ENCODE data around the gene REELD1.

Gene REELD1

DNA sequence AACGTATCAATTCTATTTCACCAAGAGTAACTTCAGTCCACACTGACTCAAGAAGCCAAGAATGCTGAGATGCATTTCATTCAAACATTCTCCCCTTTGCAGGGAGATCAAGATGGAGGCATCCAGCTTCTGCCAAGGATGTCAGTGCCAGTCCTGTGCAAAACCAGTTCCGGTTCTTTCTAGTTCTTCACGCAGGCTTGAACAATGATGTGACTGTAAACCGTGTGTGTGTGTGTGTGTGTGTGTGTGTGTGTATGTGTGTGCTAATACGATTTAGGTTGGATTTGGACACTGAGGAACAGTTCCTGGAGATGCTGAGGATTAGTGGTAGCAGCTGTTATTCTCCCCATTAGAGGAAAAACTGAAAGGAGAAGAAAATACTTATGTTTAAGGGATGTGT lies at the start of gene REELD1:
Gene REELD1 (plus strand): TSS at position 301 of the 400 bp plus-strand sequence. CDS start 2,415 bp downstream, outside the sequence.
- DNase-seq (ENCODE audit: low spot score) = no peak

DNA sequence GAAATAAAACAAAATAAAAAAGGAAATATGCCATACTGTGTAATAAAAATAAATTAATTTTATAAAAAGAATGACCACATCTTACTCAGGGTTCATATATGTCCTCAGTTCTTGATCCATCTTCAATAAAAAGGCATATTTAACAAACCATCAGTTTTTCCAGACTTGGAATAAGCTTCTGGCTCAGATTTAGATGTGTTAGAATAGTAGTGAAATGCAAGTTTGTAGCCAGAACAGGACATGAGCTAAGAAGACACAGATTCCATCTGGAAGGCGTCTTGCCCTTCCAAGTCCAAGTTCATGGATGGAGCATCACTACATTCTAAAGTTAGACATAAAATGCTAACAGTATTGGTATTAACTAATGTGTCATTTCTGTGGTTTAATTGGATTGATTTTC lies 49.1 kb upstream of the REELD1 start:
- no peak for DNase-seq (ENCODE audit: low spot score)

DNA sequence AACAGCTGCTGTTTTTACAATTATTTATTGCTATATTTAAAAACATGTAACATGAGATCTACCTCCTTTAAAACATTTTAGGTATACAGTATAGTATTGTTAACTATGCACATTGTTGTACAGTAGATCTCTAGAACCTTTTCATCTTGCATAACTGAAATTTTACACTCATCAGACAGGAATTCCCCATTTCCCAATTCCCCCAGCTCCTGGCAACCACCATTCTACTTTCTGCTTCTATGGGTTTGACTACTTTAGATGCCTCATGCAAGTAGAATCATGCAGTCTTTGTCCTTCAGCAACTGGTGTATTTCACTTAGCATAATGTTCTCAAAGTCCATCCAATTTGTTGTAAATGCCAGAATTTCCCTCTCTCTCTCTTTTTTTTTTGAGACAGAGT lies 48.5 kb upstream of the REELD1 start:
- DNase-seq (ENCODE audit: low spot score) = no peak

DNA sequence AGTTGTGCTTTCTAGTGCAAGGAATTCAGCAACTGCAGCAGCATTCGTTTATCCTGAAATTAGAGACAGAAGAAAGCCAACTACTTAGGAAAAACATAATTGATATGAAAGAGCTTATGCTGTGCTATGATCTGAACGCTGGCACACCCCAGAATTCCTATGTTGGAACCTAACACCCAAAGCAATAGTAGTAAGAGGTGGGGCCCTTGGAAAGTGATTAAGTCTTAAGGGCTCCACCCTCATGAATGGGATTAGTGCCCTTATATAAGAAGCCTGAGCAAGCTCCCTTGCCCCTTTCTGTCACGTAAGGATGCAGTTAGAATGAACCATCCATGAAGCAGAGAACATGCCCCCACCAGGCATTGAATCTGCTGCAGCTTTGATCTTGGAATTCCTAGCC lies 44.2 kb upstream of the REELD1 start:
- DNase-seq (ENCODE audit: low spot score) = no peak

DNA sequence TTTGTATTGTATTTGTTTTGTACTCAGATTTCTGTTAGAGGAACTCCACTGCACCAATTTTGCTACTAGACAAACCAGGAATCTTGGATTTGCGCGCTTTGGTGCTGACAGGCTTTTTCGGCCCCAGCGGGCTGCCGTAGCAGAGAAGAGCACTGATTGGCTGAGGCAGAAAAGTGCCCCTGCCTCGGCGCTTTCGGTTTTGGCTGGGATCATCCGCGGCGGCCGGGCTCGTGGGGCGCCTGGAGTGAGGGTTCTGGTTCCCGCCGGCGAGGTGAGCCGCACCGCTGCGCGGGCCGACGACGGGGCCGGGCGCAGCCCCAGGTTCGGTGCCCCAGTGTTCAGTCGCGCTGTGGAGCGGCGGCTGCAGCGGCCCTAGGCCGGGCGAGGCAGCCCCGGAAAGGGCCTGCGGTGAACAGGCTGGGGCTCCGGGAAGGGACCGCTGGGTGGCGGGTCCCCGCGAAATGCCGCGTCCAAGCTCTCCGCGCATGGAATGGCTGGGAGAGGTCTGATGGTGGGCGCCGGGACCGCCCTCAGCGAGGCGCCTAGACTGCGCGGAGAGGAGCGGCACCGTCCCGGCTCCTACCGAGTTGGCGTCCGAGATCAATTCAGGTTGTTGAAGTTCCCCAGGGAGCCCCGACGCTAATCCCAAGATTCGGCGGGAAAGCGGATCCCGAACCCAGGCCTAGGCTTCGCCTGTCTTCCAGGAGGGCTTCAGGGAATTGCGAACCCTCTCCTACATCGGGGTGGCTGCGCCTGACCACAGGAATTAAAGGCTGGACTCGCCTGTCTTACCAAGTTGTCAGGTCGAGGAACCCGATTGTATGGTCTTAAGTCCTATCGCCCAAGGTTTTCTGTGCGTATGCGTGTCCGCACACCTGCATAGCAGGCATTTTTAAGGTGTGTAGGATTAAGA lies 38.5 kb upstream of the REELD1 start, which contains the start of gene LSM6:
Gene LSM6 (plus strand): TSS at position 178 of the 913 bp plus-strand sequence. CDS start 7,204 bp downstream, outside the sequence.
- DNase-seq (ENCODE audit: low spot score) = peak; percentile 93

DNA sequence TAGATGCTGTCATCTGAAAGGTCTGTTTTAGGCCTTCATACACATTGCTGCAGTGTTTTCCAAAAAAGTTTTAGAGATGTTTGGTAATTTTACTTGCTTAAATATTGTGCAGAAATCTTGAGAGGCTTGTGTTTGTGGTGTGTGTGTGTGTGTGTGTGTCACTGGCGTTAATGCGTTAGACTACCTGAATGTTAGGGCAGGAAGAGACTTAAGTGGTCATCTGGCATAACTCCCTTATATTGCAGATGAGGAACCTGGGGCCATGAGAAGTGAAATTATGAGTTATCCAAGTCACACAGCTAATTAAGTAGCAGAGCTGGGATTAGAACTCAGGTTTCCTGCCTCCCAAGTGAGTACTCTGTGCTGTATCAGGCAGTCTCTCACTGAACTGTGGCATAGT lies 37.4 kb upstream of the REELD1 start:
- DNase-seq (ENCODE audit: low spot score) = no peak

DNA sequence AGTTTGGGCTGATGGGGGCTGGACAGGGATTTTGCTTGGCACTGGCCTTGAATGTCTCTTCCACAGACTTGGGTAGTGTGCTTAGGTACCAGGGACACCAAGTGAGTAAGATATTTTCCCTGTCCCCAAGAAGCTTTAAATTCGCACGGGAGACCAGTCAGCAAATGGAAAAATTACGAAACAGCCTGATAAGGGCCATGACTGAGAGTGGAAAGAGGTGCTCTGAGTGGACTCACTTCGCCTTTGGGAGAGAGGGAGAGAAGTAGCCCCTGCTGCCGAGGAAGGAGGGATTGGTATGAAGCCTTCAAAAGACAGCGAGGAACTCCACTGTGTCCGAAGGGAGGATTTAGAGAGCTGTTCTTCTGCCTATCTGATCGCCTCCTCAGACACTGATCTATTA lies 36.2 kb upstream of the REELD1 start:
- no peak for DNase-seq (ENCODE audit: low spot score)

DNA sequence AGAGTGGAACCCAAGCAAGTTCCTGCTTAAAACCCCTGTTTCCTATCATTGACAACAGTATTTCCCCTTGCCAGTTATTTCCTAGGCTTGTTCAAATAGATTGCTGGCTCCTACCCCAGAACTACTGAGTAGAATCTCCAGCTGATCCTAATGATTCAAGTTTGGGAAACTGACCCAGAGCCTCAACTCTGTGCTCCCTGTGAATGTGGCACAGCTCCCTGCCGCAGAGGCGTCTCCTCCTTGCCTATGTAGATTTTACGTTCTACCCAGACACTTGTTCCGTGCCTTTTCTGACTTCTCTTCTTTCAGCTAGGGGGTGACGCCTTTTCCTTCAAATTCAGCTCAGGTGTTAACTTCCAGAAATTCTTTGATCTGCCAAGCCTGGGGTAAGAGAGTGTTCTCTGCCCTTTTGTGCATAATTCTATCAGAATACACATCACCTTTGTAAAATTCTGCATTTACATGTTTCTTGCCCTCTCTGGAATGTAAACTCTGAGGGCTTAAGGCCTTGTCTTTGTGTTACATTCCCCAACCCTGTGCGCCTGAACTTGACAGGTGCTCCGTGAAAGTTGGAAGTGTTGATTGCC lies 34.5 kb upstream of the REELD1 start:
- peak; percentile 19 for DNase-seq (ENCODE audit: low spot score)

DNA sequence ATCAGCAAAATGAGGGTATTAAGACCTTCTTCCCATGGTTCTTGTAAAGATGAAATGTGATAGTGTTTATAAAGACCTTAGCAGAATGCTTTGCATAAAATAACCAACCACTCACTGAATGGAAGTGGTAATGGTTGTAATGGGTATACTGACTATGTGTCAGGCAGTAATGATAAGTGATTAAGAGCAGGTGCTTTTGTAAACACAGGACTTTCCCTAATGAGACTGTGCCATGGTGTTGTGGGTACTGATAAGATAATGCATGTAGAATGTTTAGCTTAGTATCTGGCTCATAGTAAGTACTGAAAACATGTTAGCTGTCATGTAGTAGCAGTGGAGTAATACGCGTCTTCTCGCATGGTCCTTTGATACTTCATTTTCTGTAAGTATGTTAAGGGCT lies 31.9 kb upstream of the REELD1 start:
- no peak for DNase-seq (ENCODE audit: low spot score)

DNA sequence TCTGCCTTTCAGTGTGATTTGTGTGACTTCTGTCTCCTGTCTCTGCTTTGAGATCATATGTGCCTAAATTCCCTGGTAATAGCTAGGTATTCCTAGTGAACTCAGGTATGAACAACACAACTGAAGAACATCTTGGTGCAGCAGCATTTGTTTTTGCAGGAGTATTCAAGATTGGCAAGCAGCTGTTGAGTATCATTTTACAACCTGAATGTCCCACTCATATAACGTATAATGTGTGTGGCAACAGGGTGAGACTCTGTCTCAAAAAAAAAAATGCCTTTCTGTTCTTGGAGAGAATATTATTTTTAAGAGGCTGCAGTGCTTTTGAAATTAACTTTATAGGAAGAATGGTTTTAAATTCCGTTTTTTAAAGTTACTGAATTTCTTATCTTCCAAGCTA lies 31.1 kb upstream of the REELD1 start:
- DNase-seq (ENCODE audit: low spot score) = no peak

DNA sequence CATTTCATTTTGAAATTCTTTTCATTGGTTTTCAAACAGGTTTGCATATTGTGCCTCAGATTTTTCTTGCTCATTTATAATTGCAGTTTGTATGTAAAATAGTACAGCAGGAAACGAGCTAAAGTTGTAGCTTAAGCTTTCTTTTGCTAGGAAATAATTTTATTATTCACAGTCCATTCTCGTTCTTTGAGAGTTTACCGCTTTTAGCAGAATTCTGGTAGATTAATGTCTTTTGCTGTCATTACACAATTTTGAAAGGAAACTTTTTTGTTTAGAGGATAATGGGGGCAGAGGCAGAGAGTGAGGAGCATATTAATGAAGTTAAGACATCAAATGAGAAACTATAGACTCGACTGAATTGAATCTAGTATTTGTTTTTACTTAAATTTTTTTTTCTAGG lies 28.3 kb upstream of the REELD1 start:
- DNase-seq (ENCODE audit: low spot score) = no peak

DNA sequence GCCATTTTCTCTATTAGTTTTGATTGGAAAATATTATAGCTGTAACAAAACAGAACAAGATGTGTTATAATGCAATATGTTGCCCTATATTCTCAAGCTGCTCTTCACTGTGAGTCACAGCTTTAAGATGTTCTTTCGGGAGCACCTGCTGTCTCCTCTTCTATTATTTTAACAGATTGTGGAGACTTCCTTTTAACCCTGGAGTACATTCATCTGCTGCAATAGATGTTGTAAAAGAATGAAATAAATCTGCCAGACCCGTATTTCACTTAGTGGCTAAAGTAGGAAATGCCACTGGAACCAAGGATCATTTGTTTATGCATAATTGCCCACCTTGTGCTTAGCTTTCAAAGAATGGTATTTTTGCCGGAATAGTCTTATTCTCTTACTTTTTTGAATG lies 27.7 kb upstream of the REELD1 start:
- DNase-seq (ENCODE audit: low spot score) = peak; percentile 34

DNA sequence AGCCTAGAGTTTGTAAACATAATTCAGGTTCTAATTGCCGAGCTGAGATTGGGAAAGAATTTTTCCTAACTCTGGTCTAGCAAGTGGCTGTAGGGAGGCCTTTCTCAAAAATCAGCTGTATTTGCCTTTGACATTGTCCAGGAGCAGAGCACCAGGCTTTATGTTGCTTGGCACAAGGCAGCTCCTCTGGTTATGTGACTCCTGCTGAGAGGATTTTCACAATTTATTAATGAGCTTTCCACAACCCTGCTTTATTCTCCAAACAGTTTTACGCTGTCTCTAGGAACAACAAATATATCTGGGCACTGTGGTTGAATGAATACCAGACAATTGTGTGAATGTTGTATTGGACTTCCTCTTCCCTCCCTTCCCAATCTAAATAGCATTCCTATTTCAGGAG lies 23.9 kb upstream of the REELD1 start:
- no peak for DNase-seq (ENCODE audit: low spot score)

DNA sequence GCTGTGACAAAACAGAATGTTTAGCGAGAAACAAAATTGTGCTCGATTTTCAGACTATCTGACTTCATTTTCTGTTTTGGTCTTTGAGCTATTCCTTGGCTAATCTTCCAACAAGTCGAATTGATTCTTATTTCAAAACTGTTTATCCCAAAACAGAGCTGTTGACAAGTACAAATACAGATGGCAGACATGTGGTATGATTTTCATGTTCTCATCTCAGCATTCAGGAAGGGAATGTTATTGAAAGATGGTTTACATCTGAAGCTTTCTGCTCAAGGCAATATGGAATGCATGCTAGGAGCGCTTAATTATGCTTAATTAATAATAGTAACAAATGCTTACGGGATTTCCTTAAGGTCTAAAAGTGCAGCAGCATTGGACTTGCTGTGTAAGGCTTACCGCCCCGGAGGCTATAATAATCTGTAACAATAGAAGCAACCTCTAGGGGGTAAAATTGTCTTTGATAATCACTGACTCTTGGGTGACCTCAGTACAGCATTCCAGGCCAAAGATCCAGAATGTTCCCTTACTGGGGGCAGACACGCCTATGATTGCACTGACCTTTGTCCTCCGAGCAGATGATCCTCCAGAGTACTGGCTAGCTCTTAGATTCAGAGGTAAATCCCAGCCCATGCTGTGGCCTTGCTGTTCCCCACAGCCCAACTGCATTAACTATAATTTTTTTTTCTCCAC lies 22.4 kb upstream of the REELD1 start:
- DNase-seq (ENCODE audit: low spot score) = no peak

DNA sequence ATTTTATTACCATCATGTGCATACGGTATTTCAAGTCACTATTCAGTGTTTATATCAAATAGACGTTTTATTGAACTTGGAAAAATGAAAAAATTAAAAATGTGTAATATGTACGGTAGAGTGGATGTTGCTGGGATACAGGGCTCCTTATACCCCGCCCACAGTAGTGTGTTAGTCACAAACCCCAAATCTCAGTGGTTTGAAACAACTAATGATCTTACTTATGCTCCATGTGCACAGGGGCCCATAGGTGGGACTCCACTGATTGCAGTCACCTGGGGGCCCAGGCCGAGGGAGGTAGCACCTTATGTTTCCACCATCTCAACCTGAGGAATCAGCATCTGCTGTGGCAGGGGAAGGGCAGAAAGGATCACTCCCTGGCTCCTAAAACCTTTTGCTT lies 20.7 kb upstream of the REELD1 start:
- no peak for DNase-seq (ENCODE audit: low spot score)

DNA sequence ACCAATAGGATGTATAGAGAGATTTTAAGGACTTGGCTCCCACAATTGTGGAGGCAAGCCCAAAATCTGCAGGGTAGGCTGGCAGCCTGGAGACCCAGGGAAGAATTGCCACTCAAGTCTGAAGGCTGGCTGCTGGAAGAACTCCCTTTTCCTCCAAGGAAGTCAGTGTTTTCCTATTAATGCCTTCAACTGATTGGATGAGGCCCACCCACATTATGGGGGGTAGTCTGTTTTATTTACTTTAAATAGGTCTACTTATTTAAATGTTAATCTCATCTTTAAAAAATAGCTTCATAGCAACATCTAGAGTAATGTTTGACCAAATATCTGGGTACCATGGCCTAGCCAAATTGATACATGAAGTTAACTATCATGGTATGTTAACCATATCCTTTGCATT lies 20.1 kb upstream of the REELD1 start:
- DNase-seq (ENCODE audit: low spot score) = no peak

DNA sequence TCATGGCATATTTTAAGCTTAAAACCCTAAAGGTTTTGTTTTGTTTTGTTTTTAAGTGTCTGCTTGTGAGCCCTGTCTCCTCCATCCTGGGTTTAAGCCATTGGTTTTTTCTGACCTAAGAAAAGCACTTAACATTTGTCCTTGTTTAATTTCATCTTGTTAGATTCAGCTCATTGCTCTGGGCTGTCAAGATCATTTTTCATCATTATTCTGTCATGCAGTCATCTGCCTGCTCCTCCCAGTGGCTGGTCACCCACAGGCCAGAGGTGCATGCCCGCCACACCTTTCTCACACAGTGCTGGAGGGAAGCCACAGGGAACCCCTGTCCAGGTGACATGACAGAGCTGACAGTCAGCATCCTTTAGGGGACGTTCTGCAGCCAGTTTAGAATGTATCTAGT lies 11.7 kb upstream of the REELD1 start:
- no peak for DNase-seq (ENCODE audit: low spot score)

DNA sequence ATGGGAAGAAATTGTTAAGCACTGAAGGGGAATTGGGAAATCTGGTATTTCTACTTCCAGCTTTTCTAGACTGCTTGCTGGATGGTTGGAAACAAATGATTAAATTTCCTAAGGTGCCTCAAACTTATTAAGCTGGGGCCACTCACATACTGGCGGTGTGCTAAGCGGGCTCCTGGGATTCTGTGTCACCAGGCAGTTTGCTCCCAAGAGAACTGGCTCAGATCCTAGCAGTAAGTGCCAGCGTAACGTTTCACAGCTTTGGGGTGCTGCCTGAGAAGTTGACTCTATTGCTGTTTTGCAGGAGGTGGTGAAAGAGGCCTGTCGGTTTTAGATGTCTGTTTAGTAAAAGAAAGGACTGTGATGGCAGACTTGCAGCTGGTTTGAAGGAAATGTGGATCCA lies 6.9 kb upstream of the REELD1 start:
- DNase-seq (ENCODE audit: low spot score) = no peak

DNA sequence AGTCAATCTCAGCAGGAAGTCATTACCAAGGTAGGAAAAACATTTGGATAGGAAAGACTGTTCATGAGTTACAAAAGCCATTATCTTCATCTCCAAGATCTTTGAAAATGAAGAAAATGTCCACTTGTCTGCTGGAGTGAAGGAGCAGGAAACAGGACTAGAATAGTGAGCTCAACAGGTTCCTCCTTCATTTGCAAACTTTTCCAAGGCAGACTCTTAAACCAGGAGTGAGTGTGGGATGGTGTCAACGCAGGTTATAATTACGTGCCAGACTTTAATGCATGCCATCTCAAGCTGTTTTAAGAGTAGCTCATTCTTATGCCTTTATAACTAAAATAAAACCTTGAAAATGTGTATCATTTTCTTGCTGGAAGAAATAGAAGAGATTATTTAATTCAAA lies 3.4 kb upstream of the REELD1 start:
- DNase-seq (ENCODE audit: low spot score) = no peak

DNA sequence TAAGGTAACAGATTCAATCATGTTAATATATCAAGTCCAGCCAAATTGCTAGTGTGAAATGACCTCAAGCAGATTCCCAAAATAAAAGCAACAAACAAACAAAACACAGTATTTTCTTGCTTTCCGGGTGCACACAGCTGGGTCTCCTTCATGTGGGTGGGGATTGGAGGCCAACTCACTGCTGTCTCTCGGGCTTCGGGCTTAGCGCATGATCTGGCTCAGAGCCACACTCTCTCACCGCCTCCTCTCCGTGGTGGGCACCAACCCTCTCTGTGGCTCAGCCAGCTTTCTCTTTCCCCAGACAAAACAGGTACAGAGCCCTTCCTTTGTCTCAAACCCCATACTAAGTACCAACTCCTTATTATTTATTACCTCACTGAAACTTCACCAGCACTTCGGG lies 2.9 kb upstream of the REELD1 start:
- no peak for DNase-seq (ENCODE audit: low spot score)

DNA sequence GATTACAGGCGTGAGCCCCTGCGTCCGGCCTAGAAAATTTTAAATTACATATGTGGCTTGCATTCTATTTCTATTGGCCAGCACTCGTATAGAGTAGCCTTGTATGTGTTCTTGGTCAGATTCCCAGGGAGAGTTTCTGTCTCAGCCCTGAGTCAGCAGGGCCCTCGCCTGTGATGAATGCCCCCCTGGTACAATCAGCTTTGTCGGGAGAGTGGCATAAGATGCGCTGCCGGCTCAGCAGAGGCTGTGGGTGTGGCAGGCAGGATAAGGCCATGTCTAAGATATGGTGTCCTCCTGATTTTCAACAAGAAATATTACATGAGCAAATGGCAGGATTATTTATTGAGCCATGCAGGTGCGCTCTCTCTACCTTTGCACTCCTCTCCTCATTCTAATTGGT lies 1.6 kb upstream of the REELD1 start:
- no peak for DNase-seq (ENCODE audit: low spot score)

DNA sequence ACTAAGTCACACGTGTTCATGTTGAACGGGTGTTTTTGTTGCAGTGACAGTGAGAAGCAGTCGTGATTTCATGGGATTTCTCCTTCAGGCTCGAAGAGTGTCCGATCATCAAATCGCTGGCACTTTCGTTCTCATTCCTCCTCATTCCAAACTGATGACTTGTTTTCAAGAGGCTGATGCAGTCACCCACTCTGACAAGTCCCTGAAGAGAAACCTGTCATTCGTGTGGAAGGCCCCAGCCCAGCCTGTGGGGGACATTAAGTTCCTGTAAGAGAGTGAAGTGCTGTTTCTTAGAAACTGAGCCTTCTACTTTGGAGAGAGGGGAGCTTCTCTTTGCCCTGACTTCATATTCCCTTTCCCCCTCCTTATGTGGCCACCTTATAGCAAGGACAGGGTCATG lies 8.0 kb downstream of the REELD1 start:
- no peak for DNase-seq (ENCODE audit: low spot score)
